Measurements from ENCODE around the gene CDC14B.
"Not testable (repeated sequence)": the region's sequence is repeated elsewhere in the genome, so short reads cannot be mapped to it uniquely, and the experiment has no call there.

The CDC14B gene

GRCh38 chr9:96619491-96620180, at the start of gene CDC14B:
Gene CDC14B (minus strand): TSS chr9:96619843. CDS start chr9:96619378, 465 bp downstream.
- DNase-seq, result peak; percentile 81

DNA sequence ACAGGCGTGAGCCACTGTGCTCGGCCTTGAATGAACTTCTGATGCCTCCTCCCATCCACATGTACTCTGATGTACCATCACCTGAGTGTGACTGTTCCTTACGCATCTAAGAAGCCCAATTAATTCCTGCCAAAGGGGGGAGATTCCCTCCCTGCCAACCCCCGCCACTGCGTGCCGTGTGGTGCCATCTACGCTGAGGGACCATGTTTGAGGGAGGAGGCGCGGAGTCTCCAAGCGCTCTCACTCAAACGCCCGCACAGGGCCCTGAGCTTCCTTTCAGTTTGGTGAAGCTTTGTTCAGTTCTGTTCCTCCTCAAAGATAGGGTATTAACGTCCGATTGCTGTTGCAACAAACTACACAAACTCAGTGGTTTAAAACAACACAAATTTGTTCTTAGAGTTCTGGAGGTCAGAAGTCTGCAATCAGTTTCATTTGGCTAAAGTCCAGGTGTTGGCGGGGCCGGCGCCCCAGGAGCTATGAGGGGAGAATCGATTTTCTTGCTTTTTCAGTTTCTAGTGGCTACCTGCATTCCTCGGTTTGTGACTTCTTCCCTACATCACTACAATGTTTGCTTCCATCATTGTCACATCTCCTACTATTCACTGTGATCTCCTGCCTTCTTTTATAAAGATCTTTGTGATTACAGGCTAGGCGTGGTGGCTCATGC, 49.4 kb upstream of the CDC14B start:
- DNase-seq, result no peak

GRCh38 chr9:96667363-96667728, 47.7 kb upstream of the CDC14B start:
- no peak for DNase-seq

GRCh38 chr9:96666653-96667362, 47.2 kb upstream of the CDC14B start:
- not testable (repeated sequence) for DNase-seq

GRCh38 chr9:96665789-96666188, 46.1 kb upstream of the CDC14B start:
- DNase-seq, result no peak

DNA sequence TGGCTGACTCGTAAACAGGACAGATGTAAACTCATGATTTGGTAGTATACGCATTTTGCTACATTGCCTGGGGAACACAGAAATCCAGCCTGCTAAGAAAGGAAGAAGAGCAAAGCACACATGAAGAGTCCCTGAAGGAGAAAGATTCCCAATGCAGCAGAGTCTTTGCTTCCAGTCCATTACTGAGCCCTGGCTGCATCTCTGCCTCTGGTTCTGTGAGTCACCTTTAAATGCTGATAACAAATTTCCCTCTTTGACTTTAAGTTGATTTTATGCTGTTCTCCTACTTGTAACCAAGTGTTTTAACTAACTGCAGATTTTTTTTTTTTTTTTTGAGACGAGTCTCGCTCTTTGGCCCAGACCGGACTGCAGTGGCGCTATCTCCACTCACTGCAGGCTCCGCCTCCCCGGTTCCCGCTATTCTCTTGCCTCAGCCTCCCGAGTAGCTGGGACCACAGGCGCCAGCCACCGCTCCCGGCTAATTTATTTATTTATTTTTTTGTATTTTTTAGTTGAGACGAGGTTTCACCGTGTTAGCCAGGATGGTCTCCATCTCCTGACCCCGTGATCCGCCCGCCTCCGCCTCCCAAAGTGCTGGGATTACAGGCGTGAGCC, 44.0 kb upstream of the CDC14B start:
- DNase-seq, result no peak

- DNase-seq, result no peak
Observed at GRCh38 chr9:96661711-96662110, 42.1 kb upstream of the CDC14B start.

GRCh38 chr9:96660692-96661248, 41.1 kb upstream of the CDC14B start:
- DNase-seq, result no peak

- peak; percentile 85 to 87 for DNase-seq
Observed at GRCh38 chr9:96655198-96655851, 35.7 kb upstream of the CDC14B start, which contains the start of gene PRXL2C. Gene PRXL2C (minus strand): TSS chr9:96655317. CDS start chr9:96655281, 36 bp downstream.

- peak; percentile 65 to 72 for DNase-seq
Observed at GRCh38 chr9:96654450-96655197, 35.0 kb upstream of the CDC14B start.

DNA sequence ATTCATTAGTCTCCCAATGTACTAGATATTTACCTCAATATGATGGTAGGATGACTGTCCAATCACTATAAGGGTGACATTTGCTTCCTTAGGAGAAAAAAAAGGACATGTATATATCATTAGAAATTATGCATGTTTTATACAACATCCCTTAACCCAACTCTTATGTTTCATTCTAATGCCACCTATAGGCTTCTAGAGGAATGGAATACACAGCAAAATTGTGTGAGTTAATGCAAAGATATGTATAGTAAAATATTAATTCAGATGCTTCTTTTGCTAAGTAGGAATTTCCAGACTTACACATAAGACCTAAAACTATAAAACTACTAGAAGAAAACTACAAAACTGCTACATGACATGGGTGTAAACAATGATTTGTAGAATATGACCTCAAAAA, 32.0 kb upstream of the CDC14B start:
- DNase-seq, result no peak

DNA sequence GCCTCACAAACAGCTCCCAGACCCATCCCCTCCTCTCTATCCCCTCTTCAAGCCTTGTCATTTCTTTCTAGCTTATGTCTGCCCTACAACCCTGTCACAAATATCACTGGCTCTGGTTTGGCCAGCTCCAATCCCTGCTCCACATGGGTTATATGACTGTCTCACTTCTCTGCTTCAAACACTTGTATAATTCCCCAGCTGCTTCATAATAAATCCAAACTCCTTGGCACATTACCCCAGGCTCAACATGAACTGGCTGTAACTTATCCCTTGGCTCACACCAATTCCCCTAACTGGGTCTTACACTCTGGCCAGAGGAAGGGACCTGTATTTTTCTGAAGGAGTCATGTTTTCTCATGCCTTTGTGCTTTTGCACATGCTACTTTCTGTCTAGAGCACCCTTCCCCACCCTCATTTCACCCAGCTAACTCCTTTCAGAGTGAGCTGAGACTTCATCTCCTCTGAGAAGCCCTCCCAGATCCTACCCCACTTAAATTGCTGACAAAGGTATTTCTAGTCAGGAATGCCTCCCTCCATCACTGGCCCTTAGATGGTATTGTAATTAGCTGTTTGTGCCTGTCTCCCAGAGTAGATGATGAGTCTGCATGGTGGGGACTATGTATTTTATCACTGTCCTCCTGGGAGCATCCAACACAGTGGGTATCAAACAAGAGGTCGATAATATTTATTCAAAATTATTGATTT, 30.1 kb upstream of the CDC14B start:
- no peak for DNase-seq

- DNase-seq, result no peak
Observed at GRCh38 chr9:96646081-96646991, 26.7 kb upstream of the CDC14B start.

GRCh38 chr9:96644137-96644536, 24.5 kb upstream of the CDC14B start:
- DNase-seq, result no peak

DNA sequence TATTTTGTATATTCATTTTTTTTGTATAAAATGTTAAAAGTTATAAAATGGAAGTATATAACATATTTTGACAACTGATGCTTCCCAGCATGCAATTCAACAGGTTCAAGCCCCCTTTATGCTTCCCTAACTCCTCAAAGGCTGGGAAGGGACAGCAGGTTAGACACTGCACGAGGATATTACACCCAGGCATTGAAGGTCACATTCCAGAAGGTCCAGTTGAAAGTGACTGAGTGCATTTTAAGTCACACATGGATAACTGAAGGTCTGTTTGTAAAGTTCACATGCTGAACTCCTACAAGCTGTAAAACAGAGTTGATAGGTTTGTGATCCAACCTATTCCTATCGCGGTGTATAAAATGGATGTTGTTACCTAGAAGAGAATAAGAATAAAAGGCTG, 21.9 kb upstream of the CDC14B start:
- no peak for DNase-seq

GRCh38 chr9:96638606-96639364, 19.1 kb upstream of the CDC14B start:
- no peak for DNase-seq

DNA sequence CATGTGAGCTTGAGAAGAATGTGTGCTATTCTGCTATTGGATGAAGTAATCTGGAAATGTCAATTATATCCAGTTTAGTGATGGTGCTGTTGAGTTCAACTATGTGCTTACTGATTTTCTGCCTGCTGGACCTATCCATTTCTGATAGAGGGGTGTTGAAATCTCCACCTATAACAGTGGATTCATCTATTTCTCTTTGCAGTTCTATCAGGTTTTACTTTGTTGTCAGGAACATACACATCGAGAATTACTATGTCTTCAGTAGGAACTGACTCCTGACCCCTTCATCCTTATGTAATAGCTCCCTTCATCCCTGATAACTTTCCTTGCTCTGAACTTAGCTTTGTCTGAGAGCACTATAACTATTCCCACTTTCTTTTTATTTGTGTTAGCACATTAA, 16.7 kb upstream of the CDC14B start:
- DNase-seq, result no peak

DNA sequence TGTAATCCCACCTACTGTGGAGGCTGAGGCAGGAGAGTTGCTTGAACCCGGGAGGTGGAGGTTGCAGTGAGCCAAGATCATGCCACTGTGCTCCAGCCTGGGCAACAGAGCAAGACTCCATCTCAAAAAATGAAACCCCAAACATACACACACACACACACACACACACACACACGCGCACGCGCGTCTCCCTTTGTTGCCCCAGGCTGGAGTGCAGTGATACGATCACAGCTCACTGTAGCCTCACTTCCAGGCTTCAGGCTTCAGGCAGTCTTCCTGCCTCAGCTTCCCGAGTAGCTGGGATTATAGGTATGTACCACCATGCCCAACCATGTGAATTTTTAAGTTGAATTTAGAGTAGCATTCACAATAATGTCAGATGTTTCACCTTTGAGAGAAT, 13.9 kb upstream of the CDC14B start:
- not testable (repeated sequence) for DNase-seq

- no peak for DNase-seq
Observed at GRCh38 chr9:96626912-96627311, 7.3 kb upstream of the CDC14B start.

All from activated T-cell treated with anti-CD3 and anti-CD28 coated beads, Interleukin-2, amount 50 U/mL, for 48 hours (primary cell).